Measurements from ENCODE around the gene NSMCE3. TPM values are rescaled to one million over a fixed set of nuclear protein-coding genes. Genes with fewer than 3 reads are reported as not detected.

NSMCE3 gene
- total and polyA plus RNA-seq, 9 of the 15 experiments (the other 6 are each of a cell fraction or from before 2014, with no cell fraction given) = 0.92 to 8.4 (median 5.4) TPM

- BruUV-seq (replicated peaks) = no TSS peak
- WGBS (ENCODE audit: insufficient coverage, low coverage, missing lambda C conversion rate) = 32% methylated on average over 1 of the region's 1 CpG
- no peak overlapping the region for H3K4me3 ChIP-seq
Observed at GRCh38 chr15:29266052-29266582, 3.5 kb downstream of the NSMCE3 start.

GRCh38 chr15:29263289-29263688, 6.3 kb downstream of the NSMCE3 start:
- H2AFZ ChIP-seq (ENCODE audit: low read depth, low read length) = no peak overlapping the region
- intact Hi-C loops (cut with micrococcal nuclease) (no loop called here), in situ Hi-C loops (cut with MboI) (no loop called here)
- WGBS (ENCODE audit: insufficient coverage, low coverage, missing lambda C conversion rate) = 22% methylated on average over 3 of the region's 3 CpGs
- no peaks in the 10 kb centered on the region for H3K36me3 ChIP-seq (ENCODE audit: control insufficient read depth, insufficient read depth, low read length)
- DNase-seq (ENCODE audit: extremely low read depth in 1 of 4, low spot score in 3 of 4) = no peak
- no peaks in the 10 kb centered on the region for H3K9me1 ChIP-seq (ENCODE audit: control insufficient read depth, insufficient read depth, low read length)
- ChIA-PET POLR2A (interaction anchor here (0.6 kb wide), 1 partner anchor 167 kb away, joined by 3 read pairs; no protein-coding TSS in a partner anchor), CTCF (ENCODE audit: low intra/inter-chr PET ratio) (no interaction called here)
- H4K20me1 ChIP-seq (replicated peaks; ENCODE audit: control insufficient read depth, insufficient read depth, low read length) = no peaks in the 10 kb centered on the region
- no peak for ATAC-seq
- H3K27me3 ChIP-seq (ENCODE audit: control insufficient read depth in 2 of 2, insufficient read depth in 2 of 2, low read length in 2 of 2) = peaks cover 0 to 2% of the 10 kb centered on the region in 2 experiments; a peak in 1 of 5 replicates
- no TSS peak for BruUV-seq (replicated peaks)
- no peak overlapping the region for H3K4me3 ChIP-seq
- H3K4me2 ChIP-seq (ENCODE audit: insufficient read depth, low read length) = no peak overlapping the region
- peaks cover 4% of the 10 kb centered on the region; the same call in 2 of the 3 replicates for H3K79me2 ChIP-seq (ENCODE audit: control insufficient read depth, insufficient read depth, low read length)
- no peak overlapping the region for H3K9ac ChIP-seq (ENCODE audit: insufficient read depth in 1 of 2, low read depth in 2 of 2, low read length in 2 of 2)
- no peak for FAIRE-seq
- H3K9me3 ChIP-seq (replicated peaks; ENCODE audit: control insufficient read depth, insufficient read depth, low read depth, low read length) = no peaks in the 10 kb centered on the region
- no peaks in the 10 kb centered on the region; a peak in 1 of 5 replicates for H3K4me1 ChIP-seq (replicated peaks in 1 of 2; ENCODE audit: control insufficient read depth in 2 of 2, insufficient read depth in 2 of 2, low read length in 2 of 2)
- no peak overlapping the region for H3K27ac ChIP-seq (ENCODE audit: extremely low read depth, low read depth, low read length)
- TF ChIP-seq DEAF1 (CRISPR knock-in tag; IDR thresholded peaks at IDR 0.05) = no peak
- no peak for TF ChIP-seq CBX3 (IDR thresholded peaks at IDR 0.05; ENCODE audit: borderline replicate concordance in 1 of 2, low read length in 2 of 2)
- no peak for TF ChIP-seq ZBTB34 (CRISPR knock-in tag; IDR thresholded peaks at IDR 0.05)
- TF ChIP-seq SRSF9 (IDR thresholded peaks at IDR 0.05; ENCODE audit: borderline replicate concordance, low read depth, low read length) = no peak
- no peak for TF ChIP-seq MITF (IDR thresholded peaks at IDR 0.05)
- TF ChIP-seq LARP7 (IDR thresholded peaks at IDR 0.05) = no peak
- no peak for TF ChIP-seq YY1 (IDR thresholded peaks at IDR 0.05; ENCODE audit: borderline replicate concordance in 1 of 3, control insufficient read depth in 1 of 3, extremely low read depth in 1 of 3, insufficient read depth in 3 of 3, insufficient read length in 1 of 3, insufficient replicate concordance in 2 of 3, low read depth in 1 of 3, low read length in 2 of 3)

More at GRCh38 chr15:29266052-29266582, 3.5 kb downstream of the NSMCE3 start:
- H3K27ac ChIP-seq (ENCODE audit: extremely low read depth, low read depth, low read length) = no peak overlapping the region
- no peak for DNase-seq (ENCODE audit: extremely low read depth in 1 of 4, low spot score in 3 of 4)
- FAIRE-seq = peak; percentile 11
- peaks cover 0 to 7% of the 10 kb centered on the region in 2 experiments; a peak in 3 of 5 replicates for H3K4me1 ChIP-seq (replicated peaks in 1 of 2; ENCODE audit: control insufficient read depth in 2 of 2, insufficient read depth in 2 of 2, low read length in 2 of 2)
- no peak overlapping the region for H3K4me2 ChIP-seq (ENCODE audit: insufficient read depth, low read length)
- H4K20me1 ChIP-seq (replicated peaks; ENCODE audit: control insufficient read depth, insufficient read depth, low read length) = no peaks in the 10 kb centered on the region; the same call in 1 of the 2 replicates
- no peak overlapping the region for H3K9ac ChIP-seq (ENCODE audit: insufficient read depth in 1 of 2, low read depth in 2 of 2, low read length in 2 of 2)
- POLR2A ChIA-PET = no interaction called here
- H3K79me2 ChIP-seq (ENCODE audit: control insufficient read depth, insufficient read depth, low read length) = peaks cover 13% of the 10 kb centered on the region
- no peak for ATAC-seq
- no peaks in the 10 kb centered on the region for H3K9me1 ChIP-seq (ENCODE audit: control insufficient read depth, insufficient read depth, low read length)
- H3K27me3 ChIP-seq (ENCODE audit: control insufficient read depth in 2 of 2, insufficient read depth in 2 of 2, low read length in 2 of 2) = no peaks in the 10 kb centered on the region
- no peaks in the 10 kb centered on the region for H3K36me3 ChIP-seq (ENCODE audit: control insufficient read depth, insufficient read depth, low read length)
- no peak overlapping the region for H2AFZ ChIP-seq (ENCODE audit: low read depth, low read length)
- intact Hi-C loops (cut with micrococcal nuclease) (no loop called here), in situ Hi-C loops (cut with MboI) (no loop called here)
- TF ChIP-seq BCOR (IDR thresholded peaks at IDR 0.05) (no peak), RBM25 (IDR thresholded peaks at IDR 0.05; ENCODE audit: low read depth, low read length, severe bottlenecking) (no peak), ELF1 (tag; IDR thresholded peaks at IDR 0.05) (no peak), CSDE1 (IDR thresholded peaks at IDR 0.05) (no peak), ZNF24 (IDR thresholded peaks at IDR 0.05) (no peak)
- CTCF ChIA-PET (ENCODE audit: low intra/inter-chr PET ratio) = no interaction called here
- H3K9me3 ChIP-seq (replicated peaks; ENCODE audit: control insufficient read depth, insufficient read depth, low read depth, low read length) = no peaks in the 10 kb centered on the region

Measured in K562 (cell line).